ENCODE measurements around the gene GLRX. TPM values are rescaled to one million over a fixed set of nuclear protein-coding genes. Genes with fewer than 3 reads are reported as not detected.

The GLRX gene
- polyA plus RNA-seq, 1 of the 3 experiments (the other 2 are of a cell fraction), result 40.0 TPM

DNA sequence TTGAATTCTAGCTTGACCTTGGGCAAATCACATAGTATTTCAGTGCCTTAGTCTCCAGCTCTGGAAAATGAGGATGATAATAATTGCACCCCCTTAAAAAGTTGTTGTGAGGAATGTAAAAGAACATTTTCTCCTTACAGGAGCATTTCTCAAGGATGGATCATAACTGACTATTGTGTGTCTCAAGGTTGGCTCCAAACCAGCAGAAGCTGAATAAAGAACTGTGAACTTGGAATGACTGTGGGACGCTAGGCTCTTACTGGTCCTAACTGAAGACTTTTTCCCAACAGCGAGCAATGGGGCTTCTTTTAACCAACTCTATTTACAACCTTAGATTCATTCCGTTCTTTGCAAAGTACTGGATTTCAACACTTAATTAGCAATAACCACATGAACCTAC is 26.2 kb upstream of the GLRX start:
- Histone ChIP-seq H3K27ac (ENCODE audit: low read depth in 2 of 2, low read length in 1 of 2) (no peak overlapping the region), H3K9ac (no peak overlapping the region), H3K79me2 (ENCODE audit: insufficient read depth) (no peaks in the 10 kb centered on the region), H3K27me3 (ENCODE audit: insufficient read depth) (no peaks in the 10 kb centered on the region), H3K9me3 (no peaks in the 10 kb centered on the region), H3F3A (replicated peaks; ENCODE audit: insufficient read depth) (no peaks in the 10 kb centered on the region), H3K9me2 (no peaks in the 10 kb centered on the region), H3K4me3 (ENCODE audit: low read depth in 2 of 2, low read length in 1 of 2) (no peak overlapping the region), H3K4me2 (no peak overlapping the region), H4K20me1 (ENCODE audit: insufficient read depth) (no peaks in the 10 kb centered on the region), H2AFZ (ENCODE audit: low read depth) (no peak overlapping the region), H3K4me1 (ENCODE audit: control insufficient read depth in 1 of 2, insufficient read depth in 2 of 2, low read depth in 1 of 2, low read length in 1 of 2) (peaks cover 3 to 7% of the 10 kb centered on the region in 2 experiments; a peak in 1 of 4 replicates), H3K36me3 (replicated peaks in 1 of 2; ENCODE audit: control insufficient read depth in 1 of 2, insufficient read depth in 2 of 2, low read length in 1 of 2) (no peaks in the 10 kb centered on the region)
- no peak for TF ChIP-seq NRF1 (IDR thresholded peaks at IDR 0.05; ENCODE audit: low read depth, low read length)
- no peak for TF ChIP-seq TEAD4 (IDR thresholded peaks at IDR 0.05; ENCODE audit: borderline replicate concordance, insufficient read depth)
- TF ChIP-seq SMC3 (IDR thresholded peaks at IDR 0.05; ENCODE audit: low read depth, low read length), result no peak
- TF ChIP-seq, protein P1, sequence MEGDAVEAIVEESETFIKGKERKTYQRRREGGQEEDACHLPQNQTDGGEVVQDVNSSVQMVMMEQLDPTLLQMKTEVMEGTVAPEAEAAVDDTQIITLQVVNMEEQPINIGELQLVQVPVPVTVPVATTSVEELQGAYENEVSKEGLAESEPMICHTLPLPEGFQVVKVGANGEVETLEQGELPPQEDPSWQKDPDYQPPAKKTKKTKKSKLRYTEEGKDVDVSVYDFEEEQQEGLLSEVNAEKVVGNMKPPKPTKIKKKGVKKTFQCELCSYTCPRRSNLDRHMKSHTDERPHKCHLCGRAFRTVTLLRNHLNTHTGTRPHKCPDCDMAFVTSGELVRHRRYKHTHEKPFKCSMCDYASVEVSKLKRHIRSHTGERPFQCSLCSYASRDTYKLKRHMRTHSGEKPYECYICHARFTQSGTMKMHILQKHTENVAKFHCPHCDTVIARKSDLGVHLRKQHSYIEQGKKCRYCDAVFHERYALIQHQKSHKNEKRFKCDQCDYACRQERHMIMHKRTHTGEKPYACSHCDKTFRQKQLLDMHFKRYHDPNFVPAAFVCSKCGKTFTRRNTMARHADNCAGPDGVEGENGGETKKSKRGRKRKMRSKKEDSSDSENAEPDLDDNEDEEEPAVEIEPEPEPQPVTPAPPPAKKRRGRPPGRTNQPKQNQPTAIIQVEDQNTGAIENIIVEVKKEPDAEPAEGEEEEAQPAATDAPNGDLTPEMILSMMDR (IDR thresholded peaks at IDR 0.05), result no peak
- no peak for TF ChIP-seq RXRA (IDR thresholded peaks at IDR 0.05; ENCODE audit: borderline replicate concordance, low read depth)
- TF ChIP-seq, protein P2, sequence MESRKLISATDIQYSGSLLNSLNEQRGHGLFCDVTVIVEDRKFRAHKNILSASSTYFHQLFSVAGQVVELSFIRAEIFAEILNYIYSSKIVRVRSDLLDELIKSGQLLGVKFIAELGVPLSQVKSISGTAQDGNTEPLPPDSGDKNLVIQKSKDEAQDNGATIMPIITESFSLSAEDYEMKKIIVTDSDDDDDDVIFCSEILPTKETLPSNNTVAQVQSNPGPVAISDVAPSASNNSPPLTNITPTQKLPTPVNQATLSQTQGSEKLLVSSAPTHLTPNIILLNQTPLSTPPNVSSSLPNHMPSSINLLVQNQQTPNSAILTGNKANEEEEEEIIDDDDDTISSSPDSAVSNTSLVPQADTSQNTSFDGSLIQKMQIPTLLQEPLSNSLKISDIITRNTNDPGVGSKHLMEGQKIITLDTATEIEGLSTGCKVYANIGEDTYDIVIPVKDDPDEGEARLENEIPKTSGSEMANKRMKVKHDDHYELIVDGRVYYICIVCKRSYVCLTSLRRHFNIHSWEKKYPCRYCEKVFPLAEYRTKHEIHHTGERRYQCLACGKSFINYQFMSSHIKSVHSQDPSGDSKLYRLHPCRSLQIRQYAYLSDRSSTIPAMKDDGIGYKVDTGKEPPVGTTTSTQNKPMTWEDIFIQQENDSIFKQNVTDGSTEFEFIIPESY (IDR thresholded peaks at IDR 0.05; ENCODE audit: borderline replicate concordance, low read depth), result no peak
- no peak for TF ChIP-seq EZH2phosphoT487 (IDR thresholded peaks at IDR 0.05; ENCODE audit: borderline replicate concordance, low read depth)
- no peak for TF ChIP-seq RAD21 (IDR thresholded peaks at IDR 0.05; ENCODE audit: low read length)
- TF ChIP-seq IRF3 (IDR thresholded peaks at IDR 0.05; ENCODE audit: low read depth, low read length), result no peak
- TF ChIP-seq POLR2AphosphoS5 (IDR thresholded peaks at IDR 0.05; ENCODE audit: low read depth, low read length), result no peak
- no peak for TF ChIP-seq FOXJ3 (CRISPR knock-in tag; IDR thresholded peaks at IDR 0.05)
- no peak for TF ChIP-seq REST (IDR thresholded peaks at IDR 0.05; ENCODE audit: low read depth, low read length)
- TF ChIP-seq, protein P3, sequence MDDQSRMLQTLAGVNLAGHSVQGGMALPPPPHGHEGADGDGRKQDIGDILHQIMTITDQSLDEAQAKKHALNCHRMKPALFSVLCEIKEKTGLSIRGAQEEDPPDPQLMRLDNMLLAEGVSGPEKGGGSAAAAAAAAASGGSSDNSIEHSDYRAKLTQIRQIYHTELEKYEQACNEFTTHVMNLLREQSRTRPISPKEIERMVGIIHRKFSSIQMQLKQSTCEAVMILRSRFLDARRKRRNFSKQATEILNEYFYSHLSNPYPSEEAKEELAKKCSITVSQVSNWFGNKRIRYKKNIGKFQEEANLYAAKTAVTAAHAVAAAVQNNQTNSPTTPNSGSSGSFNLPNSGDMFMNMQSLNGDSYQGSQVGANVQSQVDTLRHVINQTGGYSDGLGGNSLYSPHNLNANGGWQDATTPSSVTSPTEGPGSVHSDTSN (IDR thresholded peaks at IDR 0.05), result no peak
- ChIA-PET CTCF (interaction anchor here (1.1 to 15.2 kb wide), 8 partner anchors 10 to 489 kb away, joined by 3 to 170 read pairs (median 18); partner anchors contain the start of genes RFESD and RHOBTB3), POLR2A (interaction anchor here (1.1 kb wide), 1 partner anchor 202 kb away, joined by 3 read pairs; no protein-coding TSS in a partner anchor)
- WGBS (ENCODE audit: low lambda C conversion rate), result 89% methylated on average over 3 of the region's 3 CpGs
- no peak for DNase-seq

Data from SK-N-SH (cell line).